ENCODE measurements around the gene LARGE2.

- TF ChIP-seq EP300 (IDR thresholded peaks at IDR 0.05), result no peak
- no peak for TF ChIP-seq POLR2AphosphoS5 (IDR thresholded peaks at IDR 0.05)
- no peak for TF ChIP-seq CTCF (IDR thresholded peaks at IDR 0.05)
- no peak for TF ChIP-seq POLR2A (IDR thresholded peaks at IDR 0.05; ENCODE audit: low read depth)
These were observed 7.8 kb downstream of the LARGE2 start for GRCh38 chr11:45930031-45930794.
